Colonic mucosa (tissue), 4 donors: ENCODE data around the gene CXCL6. TPM values are rescaled to one million over a fixed set of nuclear protein-coding genes. Genes with fewer than 3 reads are reported as not detected.

Source experiments
- DNase-seq: peaks from one replicate; pipeline ENCODE4 v3.0.0-alpha.2; 2020
- H3K27ac ChIP-seq: fragments of 200-600 bp; one replicate; pipeline ENCODE4 v1.8.0; 2021
- H3K27me3 ChIP-seq: fragments of 200-600 bp; one replicate; pipeline ENCODE4 v1.8.0; 2021
- H3K36me3 ChIP-seq: fragments of 200-600 bp; one replicate; pipeline ENCODE4 v1.8.0; 2021
- H3K4me1 ChIP-seq: fragments of 200-600 bp; one replicate; pipeline ENCODE4 v1.8.0; 2021; ENCODE audit warnings: mild to moderate bottlenecking
- H3K4me3 ChIP-seq: fragments of 200-600 bp; one replicate; pipeline ENCODE4 v1.8.0; 2021
- H3K9ac ChIP-seq, 2 donors: one replicate each; pipeline ENCODE4 v1.7.0; 2013; ENCODE audit warnings: control low read depth in 2 of 2, low read depth in 2 of 2, low read length in 2 of 2
- H3K9me3 ChIP-seq: fragments of 200-600 bp; one replicate; pipeline ENCODE4 v1.8.0; 2021
- CTCF ChIP-seq: fragments of 200-600 bp; IDR thresholded peaks from one replicate; pipeline ENCODE4 v1.8.0; 2022; ENCODE audit warnings: antibody characterized with exemption, mild to moderate bottlenecking
- intact Hi-C: fragments of 100-400 bp; cut with DNase I; formaldehyde crosslinking; loops from one replicate; pipeline ENCODE4 v1.14.1; 2022
- total RNA-seq, 2 donors: library from RNA; stranded (reverse); fragmentation: NEBNext Ultra II Directional in 1 of 2; extraction: Animal tissue kit (Norgen Biotek cat#: 25700) in 1 of 2; gene quantifications; one replicate each; pipeline ENCODE4 v1.2.1, GENCODE V29; 2021
- donor health status: healthy.
- donor health status: DM: no; HTN: no; CAD: no.
- donor health status: DM: no; HTN: no; CAD: no.

Gene CXCL6
- total RNA-seq, 2 donors from 2014 or later = 0.32 to 0.42 TPM

DNA sequence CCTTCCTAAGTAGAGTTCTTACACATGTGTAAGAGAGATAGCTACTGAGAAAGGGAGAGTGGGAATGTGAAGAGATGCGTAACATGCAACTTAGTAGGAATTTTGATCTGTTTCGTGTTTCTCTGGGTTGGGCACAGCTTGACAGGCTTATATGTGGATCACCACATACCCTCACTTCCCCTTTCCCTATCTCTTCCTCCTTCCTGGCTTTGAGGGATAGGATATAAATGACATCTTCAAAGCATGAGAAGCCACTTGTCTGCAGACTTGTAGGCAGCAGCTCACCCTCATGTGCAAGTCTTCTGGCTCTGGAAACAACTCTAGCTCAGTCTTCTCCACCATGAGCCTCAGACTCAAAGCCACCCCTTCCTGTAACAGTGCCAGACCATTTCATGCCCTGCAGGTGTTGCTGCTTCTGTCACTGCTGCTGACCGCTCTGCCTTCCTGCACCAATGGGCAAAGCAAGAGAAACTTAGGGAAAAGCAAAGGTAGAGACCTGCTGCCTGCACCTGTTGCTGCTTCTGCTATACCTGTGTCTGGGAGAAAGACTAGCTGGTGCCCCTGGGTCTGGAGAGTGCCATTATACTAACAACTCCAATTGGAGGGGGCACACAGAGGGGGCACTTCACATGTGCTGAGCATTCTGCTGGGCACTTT is 11.2 kb downstream of the CXCL6 start:
- no peaks in the 10 kb centered on the region for H3K27me3 ChIP-seq
- intact Hi-C loops = no loop called here
- no peak overlapping the region for H3K27ac ChIP-seq
- H3K4me3 ChIP-seq = no peak overlapping the region
- TF ChIP-seq CTCF = no peak
- no peaks in the 10 kb centered on the region for H3K9me3 ChIP-seq
- no peak for DNase-seq
- no peaks in the 10 kb centered on the region for H3K4me1 ChIP-seq
- no peak overlapping the region for H3K9ac ChIP-seq
- H3K36me3 ChIP-seq = no peaks in the 10 kb centered on the region

DNA sequence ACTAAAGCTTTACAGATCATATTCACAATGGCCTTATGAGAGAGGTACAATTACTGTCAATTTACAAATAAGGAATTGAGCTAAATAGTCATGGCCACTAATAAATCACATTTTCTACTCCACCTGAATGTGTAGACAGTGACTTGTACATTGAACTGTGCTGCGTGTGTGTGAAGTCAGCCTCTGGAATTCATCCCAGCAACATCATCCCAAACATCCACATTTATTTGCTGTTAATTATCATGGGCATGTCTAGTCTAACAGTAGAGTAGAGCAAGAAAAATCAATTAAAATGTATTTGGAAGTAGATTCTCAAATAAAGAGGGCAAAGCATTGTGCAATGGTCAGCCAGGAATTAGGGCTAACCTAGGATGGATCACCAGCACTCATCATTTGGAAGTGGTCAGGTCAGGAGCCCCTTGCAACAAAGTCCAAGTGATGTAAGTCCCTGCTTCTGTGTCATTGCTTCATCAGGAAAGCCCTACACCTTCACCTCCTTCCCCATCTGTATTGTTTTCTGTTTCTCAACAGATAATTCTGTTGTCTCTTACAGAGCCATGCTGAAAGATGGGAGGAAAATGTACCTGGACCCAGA is 11.8 kb downstream of the CXCL6 start:
- no peaks in the 10 kb centered on the region for H3K9me3 ChIP-seq
- H3K4me3 ChIP-seq = no peak overlapping the region
- H3K27me3 ChIP-seq = no peaks in the 10 kb centered on the region
- TF ChIP-seq CTCF = no peak
- H3K4me1 ChIP-seq = no peaks in the 10 kb centered on the region
- DNase-seq = no peak
- H3K36me3 ChIP-seq = no peaks in the 10 kb centered on the region
- intact Hi-C loops = no loop called here
- no peak overlapping the region for H3K9ac ChIP-seq
- H3K27ac ChIP-seq = no peak overlapping the region

GRCh38 chr4:73850261-73850970 is 13.9 kb downstream of the CXCL6 start:
- TF ChIP-seq CTCF = no peak
- no peak overlapping the region for H3K4me3 ChIP-seq

DNA sequence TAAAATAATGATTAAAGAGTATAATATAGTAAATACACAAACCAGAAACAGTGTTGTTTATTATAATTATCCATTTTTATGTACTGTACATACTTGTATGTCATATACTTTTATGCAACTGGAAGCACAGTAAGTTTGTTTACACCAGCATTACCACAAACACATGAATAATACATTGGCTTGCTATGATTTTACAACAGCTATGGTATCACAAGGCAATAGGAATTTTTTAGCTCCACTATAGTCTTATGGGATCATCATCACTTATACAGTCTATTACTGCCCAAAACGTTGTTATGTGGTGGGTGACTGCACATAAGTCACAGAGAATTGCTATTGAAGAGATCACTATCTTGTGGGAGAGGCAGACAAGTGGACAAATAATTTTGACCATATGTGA is 14.8 kb downstream of the CXCL6 start:
- Histone ChIP-seq H3K27ac (no peak overlapping the region), H3K36me3 (no peaks in the 10 kb centered on the region), H3K4me3 (no peak overlapping the region), H3K9ac (no peak overlapping the region), H3K27me3 (no peaks in the 10 kb centered on the region), H3K9me3 (no peaks in the 10 kb centered on the region), H3K4me1 (no peaks in the 10 kb centered on the region)
- no peak for TF ChIP-seq CTCF
- intact Hi-C loops = no loop called here
- DNase-seq = no peak

More at GRCh38 chr4:73850261-73850970, 13.9 kb downstream of the CXCL6 start:
- Histone ChIP-seq H3K9ac (no peak overlapping the region), H3K4me1 (no peaks in the 10 kb centered on the region), H3K9me3 (no peaks in the 10 kb centered on the region), H3K27ac (no peak overlapping the region), H3K36me3 (no peaks in the 10 kb centered on the region), H3K27me3 (no peaks in the 10 kb centered on the region)
- DNase-seq = no peak
- intact Hi-C loops = no loop called here

DNA sequence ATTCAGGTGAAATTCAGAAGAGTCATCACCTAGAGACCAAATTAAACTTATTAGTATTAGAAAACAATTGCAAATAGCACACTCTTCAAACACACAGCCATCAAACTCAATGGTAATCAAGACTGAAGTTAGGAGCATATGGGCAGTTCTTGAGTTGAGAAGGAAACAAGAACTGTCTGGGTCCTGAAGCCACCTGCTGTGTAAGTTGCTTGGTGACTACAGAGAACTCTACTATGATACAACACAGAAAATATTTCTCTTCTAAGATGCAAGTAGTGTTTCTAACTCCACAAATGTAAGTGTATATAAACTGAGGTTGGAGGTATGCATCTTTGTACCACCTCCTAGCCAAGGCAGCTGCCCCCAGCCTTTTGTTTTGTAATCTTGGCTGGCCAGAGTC is 16.3 kb downstream of the CXCL6 start:
- intact Hi-C loops = no loop called here
- Histone ChIP-seq H3K4me1 (no peaks in the 10 kb centered on the region), H3K27ac (no peak overlapping the region), H3K27me3 (no peaks in the 10 kb centered on the region), H3K9me3 (no peaks in the 10 kb centered on the region), H3K36me3 (no peaks in the 10 kb centered on the region), H3K4me3 (no peak overlapping the region), H3K9ac (no peak overlapping the region)
- TF ChIP-seq CTCF = no peak
- DNase-seq = no peak
